Measurements from ENCODE around the gene DAPK1. TPM values are rescaled to one million over a fixed set of nuclear protein-coding genes. Genes with fewer than 3 reads are reported as not detected.

DAPK1 gene
- polyA plus RNA-seq, 1 donor from 2014 or later, result 45.0 TPM

GRCh38 chr9:87638292-87638691 is 140.6 kb downstream of the DAPK1 start:
- TF ChIP-seq POLR2AphosphoS5 (IDR thresholded peaks at IDR 0.05), result no peak
- no peak for TF ChIP-seq EZH2 (IDR thresholded peaks at IDR 0.05; ENCODE audit: borderline replicate concordance, insufficient read depth, low read length, poor library complexity, severe bottlenecking)
- TF ChIP-seq MXI1 (conservative IDR thresholded peaks at IDR 0.05; ENCODE audit: poor library complexity, severe bottlenecking), result no peak
- no peak for TF ChIP-seq SMC3 (conservative IDR thresholded peaks at IDR 0.05; ENCODE audit: poor library complexity)
- TF ChIP-seq RAD21 (conservative IDR thresholded peaks at IDR 0.05), result no peak
- no peak for TF ChIP-seq CTCF (IDR thresholded peaks at IDR 0.05; ENCODE audit: poor library complexity, severe bottlenecking)
- no peak for TF ChIP-seq REST (IDR thresholded peaks at IDR 0.05; ENCODE audit: borderline replicate concordance)
- TF ChIP-seq EP300 (conservative IDR thresholded peaks at IDR 0.05; ENCODE audit: poor library complexity, severe bottlenecking), result no peak
- no peak for TF ChIP-seq TAF1 (IDR thresholded peaks at IDR 0.05; ENCODE audit: low read depth)
- H3K79me2 ChIP-seq (replicated peaks; ENCODE audit: insufficient read depth, low read length), result no peaks in the 10 kb centered on the region
- no peaks in the 10 kb centered on the region for H3K27me3 ChIP-seq (ENCODE audit: insufficient read depth, low read depth, low read length)
- H3K4me3 ChIP-seq (ENCODE audit: low read length), result no peak overlapping the region
- H3K9ac ChIP-seq (ENCODE audit: low read length), result no peak overlapping the region
- no peaks in the 10 kb centered on the region for H4K20me1 ChIP-seq (ENCODE audit: insufficient read depth)
- H3K9me2 ChIP-seq (ENCODE audit: insufficient read depth, low read length), result no peaks in the 10 kb centered on the region
- H3K4me2 ChIP-seq (ENCODE audit: low read length), result no peak overlapping the region
- peaks cover 18% of the 10 kb centered on the region for H3K36me3 ChIP-seq (ENCODE audit: insufficient read depth, low read length)
- H3K9me3 ChIP-seq (ENCODE audit: low read length), result no peaks in the 10 kb centered on the region
- no peak overlapping the region for H3K27ac ChIP-seq (ENCODE audit: low read length)
- H2AFZ ChIP-seq (ENCODE audit: low read depth, low read length), result no peak overlapping the region
- no peaks in the 10 kb centered on the region for H3F3A ChIP-seq (ENCODE audit: insufficient read depth, low read length, poor library complexity, severe bottlenecking)

- no peak overlapping the region for H2AFZ ChIP-seq (ENCODE audit: low read depth, low read length)
- no peak overlapping the region for H3K9ac ChIP-seq (ENCODE audit: low read length)
- H3K36me3 ChIP-seq (ENCODE audit: insufficient read depth, low read length), result peaks cover 6% of the 10 kb centered on the region
- H3K79me2 ChIP-seq (replicated peaks; ENCODE audit: insufficient read depth, low read length), result no peaks in the 10 kb centered on the region
- H3K9me2 ChIP-seq (ENCODE audit: insufficient read depth, low read length), result no peaks in the 10 kb centered on the region
- no peak overlapping the region for H3K27ac ChIP-seq (ENCODE audit: low read length)
- no peaks in the 10 kb centered on the region for H3F3A ChIP-seq (ENCODE audit: insufficient read depth, low read length, poor library complexity, severe bottlenecking)
- H3K4me3 ChIP-seq (ENCODE audit: low read length), result no peak overlapping the region
- H4K20me1 ChIP-seq (ENCODE audit: insufficient read depth), result no peaks in the 10 kb centered on the region
- H3K9me3 ChIP-seq (ENCODE audit: low read length), result no peaks in the 10 kb centered on the region
- H3K27me3 ChIP-seq (ENCODE audit: insufficient read depth, low read depth, low read length), result no peaks in the 10 kb centered on the region
- H3K4me2 ChIP-seq (ENCODE audit: low read length), result no peak overlapping the region
- no peak for TF ChIP-seq RAD21 (conservative IDR thresholded peaks at IDR 0.05)
- TF ChIP-seq SMC3 (conservative IDR thresholded peaks at IDR 0.05; ENCODE audit: poor library complexity), result no peak
Observed at GRCh38 chr9:87639949-87640348, 142.3 kb downstream of the DAPK1 start.

GRCh38 chr9:87640385-87640795 is 142.7 kb downstream of the DAPK1 start:
- no peaks in the 10 kb centered on the region for H3F3A ChIP-seq (ENCODE audit: insufficient read depth, low read length, poor library complexity, severe bottlenecking)
- H3K36me3 ChIP-seq (ENCODE audit: insufficient read depth, low read length), result peaks cover 6% of the 10 kb centered on the region
- no peak overlapping the region for H3K4me3 ChIP-seq (ENCODE audit: low read length)
- no peaks in the 10 kb centered on the region for H3K79me2 ChIP-seq (replicated peaks; ENCODE audit: insufficient read depth, low read length)
- TF ChIP-seq REST (IDR thresholded peaks at IDR 0.05; ENCODE audit: borderline replicate concordance) (no peak), EZH2 (IDR thresholded peaks at IDR 0.05; ENCODE audit: borderline replicate concordance, insufficient read depth, low read length, poor library complexity, severe bottlenecking) (no peak), TAF1 (IDR thresholded peaks at IDR 0.05; ENCODE audit: low read depth) (no peak), EP300 (conservative IDR thresholded peaks at IDR 0.05; ENCODE audit: poor library complexity, severe bottlenecking) (no peak), CTCF (IDR thresholded peaks at IDR 0.05; ENCODE audit: poor library complexity, severe bottlenecking) (no peak), RAD21 (conservative IDR thresholded peaks at IDR 0.05) (no peak), POLR2AphosphoS5 (IDR thresholded peaks at IDR 0.05) (no peak), SMC3 (conservative IDR thresholded peaks at IDR 0.05; ENCODE audit: poor library complexity) (no peak), MXI1 (conservative IDR thresholded peaks at IDR 0.05; ENCODE audit: poor library complexity, severe bottlenecking) (no peak)
- no peak overlapping the region for H3K4me2 ChIP-seq (ENCODE audit: low read length)
- H2AFZ ChIP-seq (ENCODE audit: low read depth, low read length), result no peak overlapping the region
- no peaks in the 10 kb centered on the region for H3K9me2 ChIP-seq (ENCODE audit: insufficient read depth, low read length)
- no peak overlapping the region for H3K9ac ChIP-seq (ENCODE audit: low read length)
- no peaks in the 10 kb centered on the region for H3K27me3 ChIP-seq (ENCODE audit: insufficient read depth, low read depth, low read length)
- H4K20me1 ChIP-seq (ENCODE audit: insufficient read depth), result no peaks in the 10 kb centered on the region
- no peak overlapping the region for H3K27ac ChIP-seq (ENCODE audit: low read length)
- no peaks in the 10 kb centered on the region for H3K9me3 ChIP-seq (ENCODE audit: low read length)
